GM23338 (cell line): ENCODE results near the gene TMEM185B. TPM values are rescaled to one million over a fixed set of nuclear protein-coding genes. Genes with fewer than 3 reads are reported as not detected.

Experiments used
- ATAC-seq: fragments of 200-7000 bp; cut with Tn5 transposase; 3 replicates; pipeline ENCODE4 v1.9.1; 2020
- DNase-seq: peaks from one replicate; pipeline ENCODE4 v3.0.0-alpha.2; 2015; ENCODE audit warnings: low spot score
- H2AFZ ChIP-seq: fragments of 200-600 bp; sonication (generic); 2 replicates; pipeline ENCODE4 v1.8.0; 2016; ENCODE audit warnings: antibody characterized with exemption, mild to moderate bottlenecking, moderate library complexity
- H3F3A ChIP-seq: fragments of 200-600 bp; sonication (generic); replicated peaks from 2 replicates; pipeline ENCODE4 v1.8.0; 2017; ENCODE audit warnings: antibody characterized with exemption, mixed run types, low read depth
- H3K27ac ChIP-seq: fragments of 200-600 bp; sonication (generic); 2 replicates; pipeline ENCODE4 v1.6.1; 2016; ENCODE audit warnings: low read depth
- H3K27me3 ChIP-seq: fragments of 200-600 bp; sonication (generic); 2 replicates; pipeline ENCODE4 v1.8.0; 2016; ENCODE audit warnings: mild to moderate bottlenecking, mixed run types, moderate library complexity; ENCODE audit not compliant: insufficient read depth
- H3K36me3 ChIP-seq: fragments of 200-600 bp; sonication (generic); 2 replicates; pipeline ENCODE4 v1.8.0; 2016; ENCODE audit warnings: mild to moderate bottlenecking; ENCODE audit not compliant: insufficient read depth
- H3K4me1 ChIP-seq: fragments of 200-600 bp; sonication (generic); 2 replicates; pipeline ENCODE4 v1.8.0; 2016; ENCODE audit warnings: mild to moderate bottlenecking, moderate library complexity; ENCODE audit not compliant: insufficient read depth
- H3K4me2 ChIP-seq: fragments of 200-600 bp; sonication (generic); 2 replicates; pipeline ENCODE4 v1.7.1; 2017; ENCODE audit warnings: mixed run types
- H3K4me3 ChIP-seq: fragments of 200-600 bp; sonication (generic); 2 replicates; pipeline ENCODE4 v1.6.1; 2016; ENCODE audit warnings: mixed run types
- H3K79me2 ChIP-seq: fragments of 200-600 bp; sonication (generic); replicated peaks from 2 replicates; pipeline ENCODE4 v1.8.0; 2017; ENCODE audit warnings: mild to moderate bottlenecking; ENCODE audit not compliant: insufficient read depth
- H3K9me2 ChIP-seq: fragments of 200-600 bp; sonication (generic); 2 replicates; pipeline ENCODE4 v1.8.0; 2017; ENCODE audit not compliant: insufficient read depth
- H4K20me1 ChIP-seq: fragments of 200-600 bp; sonication (generic); replicated peaks from 2 replicates; pipeline ENCODE4 v1.8.0; 2017; ENCODE audit warnings: mild to moderate bottlenecking; ENCODE audit not compliant: insufficient read depth
- H3K27ac Mint-ChIP-seq: 2 replicates; pipeline ENCODE4 v1.8.0; 2020; ENCODE audit warnings: inconsistent platforms, mild to moderate bottlenecking, moderate library complexity, mixed read lengths
- H3K27me3 Mint-ChIP-seq: 3 replicates; pipeline ENCODE4 v1.8.0; 2022; ENCODE audit warnings: low read depth, mild to moderate bottlenecking, moderate library complexity, mixed read lengths, inconsistent platforms; ENCODE audit not compliant: insufficient read depth, poor library complexity
- H3K36me3 Mint-ChIP-seq: 3 replicates; pipeline ENCODE4 v1.8.0; 2021; ENCODE audit warnings: low read depth, mild to moderate bottlenecking, inconsistent platforms, moderate library complexity, mixed read lengths
- H3K4me1 Mint-ChIP-seq: 3 replicates; pipeline ENCODE4 v1.8.0; 2020; ENCODE audit warnings: mild to moderate bottlenecking, inconsistent platforms, mixed read lengths
- H3K4me3 Mint-ChIP-seq: 3 replicates; pipeline ENCODE4 v1.8.0; 2021; ENCODE audit warnings: moderate library complexity, mild to moderate bottlenecking, inconsistent platforms, mixed read lengths
- H3K9me3 Mint-ChIP-seq: 3 replicates; pipeline ENCODE4 v1.8.0; 2020; ENCODE audit warnings: moderate library complexity, mild to moderate bottlenecking, inconsistent platforms, mixed read lengths
- CTCF ChIP-seq, 2 experiments: fragments of 200-600 bp in 1 of 2; sonication (generic) in 1 of 2; conservative IDR thresholded peaks; 2 replicates each; pipeline versions ENCODE4 v1.5.1 to v1.6.1; 2016 to 2017; ENCODE audit warnings: antibody characterized with exemption in 2 of 2, low read depth in 2 of 2, mild to moderate bottlenecking in 2 of 2, moderate library complexity in 1 of 2
- ETS1 ChIP-seq: IDR thresholded peaks from 2 replicates; pipeline ENCODE4 v1.6.1; 2016; ENCODE audit warnings: antibody characterized with exemption
- EZH2phosphoT487 ChIP-seq: fragments of 200-600 bp; sonication (generic); IDR thresholded peaks from one replicate; pipeline ENCODE4 v1.8.1; 2018; ENCODE audit warnings: antibody characterized with exemption; ENCODE audit not compliant: unreplicated experiment
- JUNB ChIP-seq: IDR thresholded peaks from one replicate; pipeline ENCODE4 v1.6.1; 2016; ENCODE audit warnings: antibody characterized with exemption; ENCODE audit not compliant: unreplicated experiment
- REST ChIP-seq: IDR thresholded peaks from one replicate; pipeline ENCODE4 v1.6.1; 2018; ENCODE audit warnings: antibody characterized with exemption; ENCODE audit not compliant: unreplicated experiment
- ZNF331 ChIP-seq: fragments of 250-450 bp; sonication (Bioruptor Pico); IDR thresholded peaks from 2 replicates; pipeline ENCODE4 v1.5.0; 2020; ENCODE audit warnings: low read depth, mild to moderate bottlenecking, moderate library complexity
- ZNF462 ChIP-seq: fragments of 250-450 bp; sonication (Bioruptor Pico); IDR thresholded peaks from 2 replicates; pipeline ENCODE4 v1.5.0; 2020; ENCODE audit warnings: mild to moderate bottlenecking, moderate library complexity
- polyA plus RNA-seq: library from polyadenylated mRNA; unstranded; fragments of >200 nt; fragmentation: Nextera tagmentation; extraction: Ambion mirVana; gene quantifications from 2 replicates; pipeline ENCODE4 v1.2.1, GENCODE V29; 2016
- total RNA-seq: library from RNA; depleted of rRNA; stranded (reverse); fragments of >200 nt; shearing (Covaris generic); gene quantifications from 2 replicates; pipeline ENCODE4 v1.2.3, GENCODE V29; 2014

Gene TMEM185B
- total and polyA plus RNA-seq, 2 experiments from 2014 or later, result 3.9 to 24.4 TPM

- no peaks in the 10 kb centered on the region for H3K27me3 ChIP-seq
- H4K20me1 ChIP-seq, result peaks cover 4% of the 10 kb centered on the region; the same call in 1 of the 2 replicates
- TF ChIP-seq JUNB, result no peak
- TF ChIP-seq ETS1, result no peak
- TF ChIP-seq REST, result no peak
- TF ChIP-seq CTCF (conservative IDR thresholded peaks at IDR 0.05; ENCODE audit: low read depth in 2 of 2), result no peak
- TF ChIP-seq ZNF331 (CRISPR knock-in tag), result no peak
- TF ChIP-seq EZH2phosphoT487, result no peak
- H3K79me2 ChIP-seq, result no peaks in the 10 kb centered on the region
- H3K9me3 Mint-ChIP-seq, result peaks cover 3% of the 10 kb centered on the region; the same call in 1 of the 3 replicates
- DNase-seq (no peak), ATAC-seq (no peak)
- no peak overlapping the region for H3K4me3 Mint-ChIP-seq
- peak overlapping the region; percentile 56 for H2AFZ ChIP-seq
- no peaks in the 10 kb centered on the region for H3K4me1 Mint-ChIP-seq
- H3K4me2 ChIP-seq, result no peak overlapping the region
- H3K36me3 ChIP-seq, result no peaks in the 10 kb centered on the region
- no peak overlapping the region for H3K27ac Mint-ChIP-seq
- H3K27me3 Mint-ChIP-seq, result peaks cover 8% of the 10 kb centered on the region
- no peaks in the 10 kb centered on the region for H3F3A ChIP-seq
- H3K9me2 ChIP-seq, result no peaks in the 10 kb centered on the region
- no peak overlapping the region for H3K4me3 ChIP-seq
- H3K36me3 Mint-ChIP-seq, result no peaks in the 10 kb centered on the region
- H3K4me1 ChIP-seq, result no peaks in the 10 kb centered on the region
- H3K27ac ChIP-seq, result no peak overlapping the region
Measured at GRCh38 chr2:120230515-120231471, 7.6 kb upstream of the TMEM185B start.

GRCh38 chr2:120229341-120229740 lies 6.1 kb upstream of the TMEM185B start:
- no peak for TF ChIP-seq ZNF462 (CRISPR knock-in tag)
- Histone ChIP-seq H4K20me1 (no peaks in the 10 kb centered on the region), H3K36me3 (no peaks in the 10 kb centered on the region), H3K4me2 (no peak overlapping the region), H3K4me1 (no peaks in the 10 kb centered on the region), H3K27me3 (peaks cover 10% of the 10 kb centered on the region), H3K4me3 (no peak overlapping the region), H2AFZ (no peak overlapping the region), H3K27ac (no peak overlapping the region), H3F3A (no peaks in the 10 kb centered on the region), H3K9me2 (no peaks in the 10 kb centered on the region), H3K79me2 (no peaks in the 10 kb centered on the region)
- Mint-ChIP-seq H3K4me3 (no peak overlapping the region), H3K27me3 (peaks cover 18% of the 10 kb centered on the region), H3K27ac (no peak overlapping the region), H3K9me3 (peaks cover 1% of the 10 kb centered on the region; the same call in 1 of the 3 replicates), H3K36me3 (no peaks in the 10 kb centered on the region), H3K4me1 (no peaks in the 10 kb centered on the region)
- ATAC-seq (no peak), DNase-seq (no peak)
